SK-N-SH treated with all-trans-retinoic acid at 6 μM for 48 hours (cell line): ENCODE data around the gene SH2D1B.

Experiments
- ATAC-seq: fragments of 200-7000 bp; cut with Tn5 transposase; 3 replicates; pipeline ENCODE4 v1.9.1; 2020; ENCODE audit warnings: mild to moderate bottlenecking, moderate library complexity
- ARNTL ChIP-seq: fragments of 450-650 bp; formaldehyde crosslinking; IDR thresholded peaks from 2 replicates; pipeline ENCODE4 v1.5.0; 2020; ENCODE audit warnings: low read depth, mild to moderate bottlenecking, moderate library complexity, borderline replicate concordance
- BACH2 ChIP-seq: fragments of 250-450 bp; sonication (Bioruptor Pico); IDR thresholded peaks from 2 replicates; pipeline ENCODE4 v1.9.0; 2021; ENCODE audit warnings: mild to moderate bottlenecking, borderline replicate concordance
- CSDC2 ChIP-seq: fragments of 250-450 bp; sonication (Bioruptor Pico); IDR thresholded peaks from 2 replicates; pipeline ENCODE4 v1.5.0; 2020; ENCODE audit warnings: mild to moderate bottlenecking, moderate library complexity
- GLIS3 ChIP-seq: fragments of 250-450 bp; sonication (Bioruptor Pico); IDR thresholded peaks from 2 replicates; pipeline ENCODE4 v1.5.0; 2020; ENCODE audit warnings: mild to moderate bottlenecking, moderate library complexity
- ISL1 ChIP-seq: fragments of 250-450 bp; sonication (Bioruptor Pico); IDR thresholded peaks from 2 replicates; pipeline ENCODE4 v2.1.2; 2022; ENCODE audit warnings: mild to moderate bottlenecking, moderate library complexity
- OSR1 ChIP-seq: fragments of 250-450 bp; sonication (Bioruptor Pico); IDR thresholded peaks from 2 replicates; pipeline ENCODE4 v1.8.0; 2022; ENCODE audit warnings: moderate library complexity, mild to moderate bottlenecking, inconsistent platforms
- PPARA ChIP-seq: fragments of 250-450 bp; sonication (Bioruptor Pico); IDR thresholded peaks from 2 replicates; pipeline ENCODE4 v1.5.0; 2020; ENCODE audit warnings: mild to moderate bottlenecking, borderline replicate concordance
- RARB ChIP-seq: fragments of 250-450 bp; sonication (Bioruptor Pico); IDR thresholded peaks from 2 replicates; pipeline ENCODE4 v1.8.0; 2021; ENCODE audit warnings: mild to moderate bottlenecking, moderate library complexity
- SNAI2 ChIP-seq: fragments of 250-450 bp; sonication (Bioruptor Pico); IDR thresholded peaks from 2 replicates; pipeline ENCODE4 v1.5.0; 2020; ENCODE audit warnings: mild to moderate bottlenecking, moderate library complexity
- TCF4 ChIP-seq: fragments of 250-450 bp; sonication (Bioruptor Pico); IDR thresholded peaks from 2 replicates; pipeline ENCODE4 v1.8.0; 2021; ENCODE audit warnings: mild to moderate bottlenecking, moderate library complexity, borderline replicate concordance
- TOX ChIP-seq: fragments of 250-450 bp; sonication (Bioruptor Pico); IDR thresholded peaks from 2 replicates; pipeline ENCODE4 v1.8.0; 2021; ENCODE audit warnings: mild to moderate bottlenecking, moderate library complexity, borderline replicate concordance
- ZC3H10 ChIP-seq: fragments of 250-450 bp; sonication (Bioruptor Pico); IDR thresholded peaks from 2 replicates; pipeline ENCODE4 v1.5.1; 2021; ENCODE audit warnings: mild to moderate bottlenecking, moderate library complexity
- ZFP30 ChIP-seq: fragments of 450-650 bp; formaldehyde crosslinking; IDR thresholded peaks from 2 replicates; pipeline ENCODE4 v1.5.0; 2022; ENCODE audit warnings: mild to moderate bottlenecking, moderate library complexity
- ZNF565 ChIP-seq: fragments of 450-650 bp; formaldehyde crosslinking; conservative IDR thresholded peaks from 2 replicates; pipeline ENCODE4 v1.5.0; 2020; ENCODE audit warnings: low read depth, mild to moderate bottlenecking, moderate library complexity
- ZNF70 ChIP-seq: fragments of 450-650 bp; formaldehyde crosslinking; IDR thresholded peaks from 2 replicates; pipeline ENCODE4 v1.5.0; 2020; ENCODE audit warnings: mild to moderate bottlenecking, moderate library complexity
- ZNF8 ChIP-seq: fragments of 450-650 bp; formaldehyde crosslinking; IDR thresholded peaks from 2 replicates; pipeline ENCODE4 v1.5.0; 2020; ENCODE audit warnings: mild to moderate bottlenecking, moderate library complexity
- TF ChIP-seq, protein P1 (sequence below): fragments of 250-450 bp; sonication (Bioruptor Pico); IDR thresholded peaks from 2 replicates; pipeline ENCODE4 v1.5.1; 2020; ENCODE audit warnings: low read depth, mild to moderate bottlenecking, moderate library complexity
- TF ChIP-seq, protein P2 (sequence below): fragments of 250-450 bp; sonication (Bioruptor Pico); IDR thresholded peaks from 2 replicates; pipeline ENCODE4 v1.5.1; 2021; ENCODE audit warnings: mild to moderate bottlenecking, moderate library complexity
- TF ChIP-seq, protein P3 (sequence below): fragments of 250-450 bp; sonication (Bioruptor Pico); IDR thresholded peaks from 2 replicates; pipeline ENCODE4 v1.8.0; 2020; ENCODE audit warnings: mild to moderate bottlenecking, moderate library complexity, borderline replicate concordance
- TF ChIP-seq, protein P4 (sequence below): fragments of 250-450 bp; sonication (Bioruptor Pico); IDR thresholded peaks from 2 replicates; pipeline ENCODE4 v1.5.0; 2020; ENCODE audit warnings: mild to moderate bottlenecking, moderate library complexity

Gene SH2D1B

DNA sequence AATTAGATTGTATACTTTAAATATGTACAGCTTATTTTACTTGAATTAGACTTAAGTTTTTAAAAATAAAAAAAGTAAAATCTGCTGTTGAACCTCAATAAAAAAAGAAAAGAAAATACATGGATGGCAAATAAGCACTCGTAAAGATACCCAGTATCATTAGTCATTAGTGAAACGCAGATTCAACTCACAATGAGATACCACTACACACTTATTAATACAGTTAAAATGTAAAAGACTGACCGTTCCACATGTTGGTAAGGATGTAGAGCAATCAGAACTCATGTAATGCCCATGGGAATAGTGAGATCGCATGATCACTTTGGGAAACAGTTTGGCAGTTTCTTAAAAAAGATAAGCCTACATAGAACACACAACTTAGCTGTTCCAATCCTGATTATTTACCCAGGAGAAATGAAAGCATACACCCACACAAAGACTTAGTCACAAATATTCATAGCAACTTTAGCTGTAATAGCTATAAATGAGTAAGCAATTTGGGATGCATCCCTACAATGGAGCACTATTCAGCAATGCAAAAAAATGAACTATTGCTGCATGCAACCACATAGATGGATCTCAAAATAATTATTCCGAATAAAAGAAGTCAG is 7.3 kb downstream of the SH2D1B start:
- no peak for TF ChIP-seq ISL1 (CRISPR knock-in tag)
- TF ChIP-seq, protein P1, sequence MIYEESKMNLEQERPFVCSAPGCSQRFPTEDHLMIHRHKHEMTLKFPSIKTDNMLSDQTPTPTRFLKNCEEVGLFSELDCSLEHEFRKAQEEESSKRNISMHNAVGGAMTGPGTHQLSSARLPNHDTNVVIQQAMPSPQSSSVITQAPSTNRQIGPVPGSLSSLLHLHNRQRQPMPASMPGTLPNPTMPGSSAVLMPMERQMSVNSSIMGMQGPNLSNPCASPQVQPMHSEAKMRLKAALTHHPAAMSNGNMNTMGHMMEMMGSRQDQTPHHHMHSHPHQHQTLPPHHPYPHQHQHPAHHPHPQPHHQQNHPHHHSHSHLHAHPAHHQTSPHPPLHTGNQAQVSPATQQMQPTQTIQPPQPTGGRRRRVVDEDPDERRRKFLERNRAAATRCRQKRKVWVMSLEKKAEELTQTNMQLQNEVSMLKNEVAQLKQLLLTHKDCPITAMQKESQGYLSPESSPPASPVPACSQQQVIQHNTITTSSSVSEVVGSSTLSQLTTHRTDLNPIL, result no peak
- TF ChIP-seq TOX (CRISPR knock-in tag), result no peak
- TF ChIP-seq, protein P2, sequence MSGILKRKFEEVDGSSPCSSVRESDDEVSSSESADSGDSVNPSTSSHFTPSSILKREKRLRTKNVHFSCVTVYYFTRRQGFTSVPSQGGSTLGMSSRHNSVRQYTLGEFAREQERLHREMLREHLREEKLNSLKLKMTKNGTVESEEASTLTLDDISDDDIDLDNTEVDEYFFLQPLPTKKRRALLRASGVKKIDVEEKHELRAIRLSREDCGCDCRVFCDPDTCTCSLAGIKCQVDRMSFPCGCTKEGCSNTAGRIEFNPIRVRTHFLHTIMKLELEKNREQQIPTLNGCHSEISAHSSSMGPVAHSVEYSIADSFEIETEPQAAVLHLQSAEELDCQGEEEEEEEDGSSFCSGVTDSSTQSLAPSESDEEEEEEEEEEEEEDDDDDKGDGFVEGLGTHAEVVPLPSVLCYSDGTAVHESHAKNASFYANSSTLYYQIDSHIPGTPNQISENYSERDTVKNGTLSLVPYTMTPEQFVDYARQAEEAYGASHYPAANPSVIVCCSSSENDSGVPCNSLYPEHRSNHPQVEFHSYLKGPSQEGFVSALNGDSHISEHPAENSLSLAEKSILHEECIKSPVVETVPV (CRISPR knock-in tag), result no peak
- peak; percentile 21; the same call in 1 of the 3 replicates for ATAC-seq

DNA sequence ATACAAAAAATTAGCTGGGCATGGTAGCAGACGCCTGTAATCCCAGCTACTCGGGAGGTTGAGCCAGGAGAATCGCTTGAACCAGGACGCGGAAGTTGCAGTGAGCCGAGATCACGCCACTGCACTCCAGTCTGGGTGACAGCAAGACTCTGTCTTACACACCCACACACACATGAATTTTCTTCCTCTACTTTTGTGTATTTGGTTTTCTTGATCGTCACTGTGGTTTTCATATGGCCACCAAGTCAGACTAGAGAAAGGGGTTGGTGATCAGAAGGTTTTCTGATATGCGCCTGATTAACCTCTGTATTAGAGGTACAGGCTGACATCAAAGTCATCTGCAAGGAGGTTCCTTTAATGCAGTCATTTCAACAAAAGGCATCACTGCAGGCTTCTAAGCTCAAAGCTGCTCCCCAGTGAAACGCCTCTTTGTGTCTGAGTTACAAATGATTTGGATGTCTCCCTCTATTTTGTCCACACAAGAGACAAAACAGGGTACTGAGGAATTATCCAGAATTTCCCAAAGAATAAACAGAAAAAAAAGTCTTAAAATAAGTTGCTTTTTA is 11.1 kb downstream of the SH2D1B start:
- TF ChIP-seq ZC3H10, result no peak
- no peak for TF ChIP-seq ZNF70 (CRISPR knock-in tag)
- TF ChIP-seq, protein P3, sequence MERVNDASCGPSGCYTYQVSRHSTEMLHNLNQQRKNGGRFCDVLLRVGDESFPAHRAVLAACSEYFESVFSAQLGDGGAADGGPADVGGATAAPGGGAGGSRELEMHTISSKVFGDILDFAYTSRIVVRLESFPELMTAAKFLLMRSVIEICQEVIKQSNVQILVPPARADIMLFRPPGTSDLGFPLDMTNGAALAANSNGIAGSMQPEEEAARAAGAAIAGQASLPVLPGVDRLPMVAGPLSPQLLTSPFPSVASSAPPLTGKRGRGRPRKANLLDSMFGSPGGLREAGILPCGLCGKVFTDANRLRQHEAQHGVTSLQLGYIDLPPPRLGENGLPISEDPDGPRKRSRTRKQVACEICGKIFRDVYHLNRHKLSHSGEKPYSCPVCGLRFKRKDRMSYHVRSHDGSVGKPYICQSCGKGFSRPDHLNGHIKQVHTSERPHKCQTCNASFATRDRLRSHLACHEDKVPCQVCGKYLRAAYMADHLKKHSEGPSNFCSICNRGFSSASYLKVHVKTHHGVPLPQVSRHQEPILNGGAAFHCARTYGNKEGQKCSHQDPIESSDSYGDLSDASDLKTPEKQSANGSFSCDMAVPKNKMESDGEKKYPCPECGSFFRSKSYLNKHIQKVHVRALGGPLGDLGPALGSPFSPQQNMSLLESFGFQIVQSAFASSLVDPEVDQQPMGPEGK (CRISPR knock-in tag), result no peak
- no peak for TF ChIP-seq SNAI2
- TF ChIP-seq GLIS3 (CRISPR knock-in tag), result no peak
- TF ChIP-seq TCF4, result no peak
- no peak for TF ChIP-seq BACH2
- no peak for TF ChIP-seq PPARA (CRISPR knock-in tag)
- TF ChIP-seq ISL1 (CRISPR knock-in tag), result no peak
- no peak for TF ChIP-seq ZFP30 (CRISPR knock-in tag)
- TF ChIP-seq, all 23 proteins: peak for 0
- no peak for ATAC-seq

DNA sequence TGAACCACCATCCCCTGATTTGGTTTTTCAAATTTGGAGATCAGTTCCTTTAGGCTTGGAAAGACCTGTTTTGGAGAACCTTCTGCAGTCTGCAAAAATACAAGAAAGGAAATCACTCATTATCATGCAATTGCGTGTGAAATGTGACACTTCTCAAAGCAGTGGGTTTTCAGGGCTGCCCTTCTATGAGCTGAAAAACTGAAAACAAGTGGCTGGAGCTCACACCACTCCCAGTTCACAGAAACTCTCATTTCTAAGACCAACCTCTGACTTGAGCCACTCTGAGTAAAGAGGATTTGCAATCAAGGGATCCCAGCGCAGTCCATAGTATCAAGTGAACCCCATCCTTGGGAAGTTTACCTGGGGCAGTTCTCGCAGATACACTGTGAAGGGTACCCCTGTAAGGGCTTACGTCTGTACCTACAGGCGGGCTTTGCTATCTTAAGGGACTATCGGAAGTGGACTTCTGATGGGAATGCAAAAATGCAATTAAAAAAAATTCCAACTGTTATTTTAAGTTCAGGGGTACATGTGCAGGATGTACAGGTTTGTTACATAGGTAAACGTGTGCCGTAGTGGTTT is 12.8 kb downstream of the SH2D1B start:
- TF ChIP-seq OSR1 (CRISPR knock-in tag) (no peak), ZNF565 (no peak), ARNTL (CRISPR knock-in tag) (no peak), ZNF8 (CRISPR knock-in tag) (no peak), ISL1 (CRISPR knock-in tag) (no peak), CSDC2 (CRISPR knock-in tag) (no peak), RARB (CRISPR knock-in tag) (no peak), GLIS3 (CRISPR knock-in tag) (no peak), ZC3H10 (no peak)
- TF ChIP-seq, protein P4, sequence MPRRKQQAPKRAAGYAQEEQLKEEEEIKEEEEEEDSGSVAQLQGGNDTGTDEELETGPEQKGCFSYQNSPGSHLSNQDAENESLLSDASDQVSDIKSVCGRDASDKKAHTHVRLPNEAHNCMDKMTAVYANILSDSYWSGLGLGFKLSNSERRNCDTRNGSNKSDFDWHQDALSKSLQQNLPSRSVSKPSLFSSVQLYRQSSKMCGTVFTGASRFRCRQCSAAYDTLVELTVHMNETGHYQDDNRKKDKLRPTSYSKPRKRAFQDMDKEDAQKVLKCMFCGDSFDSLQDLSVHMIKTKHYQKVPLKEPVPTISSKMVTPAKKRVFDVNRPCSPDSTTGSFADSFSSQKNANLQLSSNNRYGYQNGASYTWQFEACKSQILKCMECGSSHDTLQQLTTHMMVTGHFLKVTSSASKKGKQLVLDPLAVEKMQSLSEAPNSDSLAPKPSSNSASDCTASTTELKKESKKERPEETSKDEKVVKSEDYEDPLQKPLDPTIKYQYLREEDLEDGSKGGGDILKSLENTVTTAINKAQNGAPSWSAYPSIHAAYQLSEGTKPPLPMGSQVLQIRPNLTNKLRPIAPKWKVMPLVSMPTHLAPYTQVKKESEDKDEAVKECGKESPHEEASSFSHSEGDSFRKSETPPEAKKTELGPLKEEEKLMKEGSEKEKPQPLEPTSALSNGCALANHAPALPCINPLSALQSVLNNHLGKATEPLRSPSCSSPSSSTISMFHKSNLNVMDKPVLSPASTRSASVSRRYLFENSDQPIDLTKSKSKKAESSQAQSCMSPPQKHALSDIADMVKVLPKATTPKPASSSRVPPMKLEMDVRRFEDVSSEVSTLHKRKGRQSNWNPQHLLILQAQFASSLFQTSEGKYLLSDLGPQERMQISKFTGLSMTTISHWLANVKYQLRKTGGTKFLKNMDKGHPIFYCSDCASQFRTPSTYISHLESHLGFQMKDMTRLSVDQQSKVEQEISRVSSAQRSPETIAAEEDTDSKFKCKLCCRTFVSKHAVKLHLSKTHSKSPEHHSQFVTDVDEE (CRISPR knock-in tag), result no peak
- TF ChIP-seq, protein P3 (CRISPR knock-in tag), result no peak
- no peak for ATAC-seq
